Measurements from ENCODE around the gene TLE3. TPM values are rescaled to one million over a fixed set of nuclear protein-coding genes. Genes with fewer than 3 reads are reported as not detected.

The TLE3 gene
- total and polyA plus RNA-seq, 2 of the 4 experiments (the other 2 are of a cell fraction) = 6.5 to 16.3 TPM

- 79% methylated on average over 4 of the region's 7 CpGs; no CpG with 5 or more reads in 1 of the 2 experiments for WGBS, 2 experiments (ENCODE audit: extremely low coverage in 2 of 2, insufficient read length in 1 of 2)
- no peaks in the 10 kb centered on the region for H4K20me1 ChIP-seq (ENCODE audit: insufficient read depth, low read length)
- intact Hi-C loops (cut with micrococcal nuclease) (no loop called here), dilution Hi-C loops (cut with HindIII; ENCODE audit: low sequenced_read_pairs, unreplicated experiment) (no loop called here), in situ Hi-C loops (cut with MboI; ENCODE audit: low sequenced_read_pairs) (no loop called here)
- no peak overlapping the region for H2BK15ac ChIP-seq (ENCODE audit: low read depth, low read length)
- H3K9me3 ChIP-seq (ENCODE audit: control insufficient read depth, insufficient read depth, low read length) = no peaks in the 10 kb centered on the region
- ATAC-seq (ENCODE audit: low read depth) (no peak), DNase-seq (no peak)
- no peak overlapping the region for H3K18ac ChIP-seq (ENCODE audit: low read depth, low read length)
- no peak overlapping the region for H4K8ac ChIP-seq (ENCODE audit: low read depth in 2 of 2, low read length in 2 of 2)
- H3K27me3 ChIP-seq (ENCODE audit: control insufficient read depth, insufficient read depth, low read length) = peaks cover 38% of the 10 kb centered on the region
- H3K23ac ChIP-seq (ENCODE audit: low read depth, low read length) = no peak overlapping the region
- no peak overlapping the region for H3K4me2 ChIP-seq (ENCODE audit: low read depth, low read length)
- no peaks in the 10 kb centered on the region for H3K9me1 ChIP-seq (ENCODE audit: insufficient read depth, low read length)
- no peak overlapping the region for H3K27ac ChIP-seq (ENCODE audit: insufficient read depth, low read length)
- no peak overlapping the region for H4K91ac ChIP-seq (ENCODE audit: insufficient read depth, low read depth, low read length)
- no peak overlapping the region for H3K14ac ChIP-seq (replicated peaks; ENCODE audit: low read depth, low read length)
- TF ChIP-seq FOS (IDR thresholded peaks at IDR 0.05; ENCODE audit: low read depth, low read length) (no peak), RCOR1 (IDR thresholded peaks at IDR 0.05; ENCODE audit: insufficient replicate concordance, low read length) (no peak), CEBPB (IDR thresholded peaks at IDR 0.05; ENCODE audit: low read depth, low read length) (no peak), MXI1 (IDR thresholded peaks at IDR 0.05; ENCODE audit: borderline replicate concordance, low read depth, low read length) (no peak), POLR2A (IDR thresholded peaks at IDR 0.05; ENCODE audit: low read depth, low read length) (no peak), RFX5 (IDR thresholded peaks at IDR 0.05; ENCODE audit: low read depth, low read length) (no peak), CTCF (conservative IDR thresholded peaks at IDR 0.05; ENCODE audit: low read depth, low read length) (no peak), MAFK (IDR thresholded peaks at IDR 0.05; ENCODE audit: low read depth, low read length) (no peak), BHLHE40 (IDR thresholded peaks at IDR 0.05; ENCODE audit: low read depth, low read length) (no peak), RAD21 (IDR thresholded peaks at IDR 0.05; ENCODE audit: low read length) (no peak), ELK1 (IDR thresholded peaks at IDR 0.05; ENCODE audit: borderline replicate concordance, low read depth, low read length) (no peak), USF2 (IDR thresholded peaks at IDR 0.05; ENCODE audit: low read depth, low read length) (no peak), SMC3 (IDR thresholded peaks at IDR 0.05; ENCODE audit: low read depth, low read length) (no peak)
- peaks cover 4% of the 10 kb centered on the region; the same call in 1 of the 2 replicates for H3K4me1 ChIP-seq (ENCODE audit: control insufficient read depth, insufficient read depth, low read length)
- H2AK9ac ChIP-seq (replicated peaks; ENCODE audit: low read depth, low read length, poor library complexity) = no peak overlapping the region
- H2BK5ac ChIP-seq (ENCODE audit: low read depth, low read length, poor library complexity, severe bottlenecking) = no peak overlapping the region
- no peak overlapping the region for H2BK120ac ChIP-seq (ENCODE audit: low read depth, low read length)
- no peak overlapping the region for H2BK20ac ChIP-seq (ENCODE audit: low read depth, low read length)
- H4K5ac ChIP-seq (ENCODE audit: low read depth, low read length) = no peak overlapping the region
- ChIA-PET CTCF (no interaction called here), POLR2A (ENCODE audit: unreplicated experiment) (no interaction called here)
- H2AFZ ChIP-seq (replicated peaks; ENCODE audit: low read length, poor library complexity) = no peak overlapping the region
- no peak overlapping the region for H3K56ac ChIP-seq (ENCODE audit: extremely low read depth, insufficient read depth, low read length)
- no peaks in the 10 kb centered on the region for H3K79me1 ChIP-seq (ENCODE audit: low read depth in 1 of 2, low read length in 2 of 2)
- H3K36me3 ChIP-seq (ENCODE audit: control insufficient read depth, insufficient read depth, low read length) = no peaks in the 10 kb centered on the region
- no TSS peak for BruUV-seq (replicated peaks)
- H3K4me3 ChIP-seq (ENCODE audit: insufficient read depth, low read depth, low read length) = no peak overlapping the region
- H2AK5ac ChIP-seq (ENCODE audit: low read depth, low read length) = no peak overlapping the region
- H3K4ac ChIP-seq (ENCODE audit: low read depth, low read length) = no peak overlapping the region
- no peak overlapping the region for H3K9ac ChIP-seq (ENCODE audit: low read depth, low read length)
Measured at GRCh38 chr15:70113304-70113700, 15.6 kb upstream of the TLE3 start.
